Amygdala (tissue), 56 donors: ENCODE results near the gene FUCA2.
"Not testable (repeated sequence)": the region's sequence is repeated elsewhere in the genome, so short reads cannot be mapped to it uniquely, and the experiment has no call there.

Experiments
- DNase-seq, 56 donors: peaks; one replicate each; lab custom pipeline; 2025; lab: John Stamatoyannopoulos, UW

The FUCA2 gene

GRCh38 chr6:143505537-143505936, 6.0 kb downstream of the FUCA2 start:
- no peak for DNase-seq

GRCh38 chr6:143505111-143505510, 6.4 kb downstream of the FUCA2 start:
- no peak for DNase-seq

- no peak for DNase-seq
Measured at GRCh38 chr6:143504369-143504768, 7.2 kb downstream of the FUCA2 start.

- DNase-seq = no peak
Measured at GRCh38 chr6:143501851-143502250, 9.7 kb downstream of the FUCA2 start.

- DNase-seq = no peak
Measured at GRCh38 chr6:143498428-143498827, 13.1 kb downstream of the FUCA2 start.

GRCh38 chr6:143496974-143497373, 14.5 kb downstream of the FUCA2 start:
- no peak for DNase-seq

GRCh38 chr6:143490775-143491174, 20.7 kb downstream of the FUCA2 start:
- DNase-seq = no peak

- no peak for DNase-seq
Measured at GRCh38 chr6:143490244-143490643, 21.3 kb downstream of the FUCA2 start.

- DNase-seq = no peak
Measured at GRCh38 chr6:143486752-143487151, 24.8 kb downstream of the FUCA2 start.

GRCh38 chr6:143485967-143486366, 25.6 kb downstream of the FUCA2 start:
- no peak for DNase-seq

- DNase-seq = no peak
Measured at GRCh38 chr6:143482593-143482992, 28.9 kb downstream of the FUCA2 start.

- DNase-seq = no peak
Measured at GRCh38 chr6:143478479-143479062, 32.9 kb downstream of the FUCA2 start.

- no peak for DNase-seq
Measured at GRCh38 chr6:143476545-143476944, 35.0 kb downstream of the FUCA2 start.

GRCh38 chr6:143471822-143472221, 39.7 kb downstream of the FUCA2 start:
- no peak for DNase-seq

GRCh38 chr6:143468823-143469222, 42.7 kb downstream of the FUCA2 start:
- DNase-seq = not testable (repeated sequence)

GRCh38 chr6:143468026-143468425, 43.5 kb downstream of the FUCA2 start:
- DNase-seq = no peak

GRCh38 chr6:143465546-143465945, 46.0 kb downstream of the FUCA2 start:
- no peak for DNase-seq

- DNase-seq = no peak
Measured at GRCh38 chr6:143457563-143458359, 53.8 kb downstream of the FUCA2 start.

GRCh38 chr6:143451531-143451930, 60.0 kb downstream of the FUCA2 start:
- no peak for DNase-seq

- peak; percentile 35 to 93 (median 83) for DNase-seq
Measured at GRCh38 chr6:143450453-143451371, 60.8 kb downstream of the FUCA2 start, which contains the start of the genes ADAT2 and PEX3. Gene ADAT2 (minus strand): TSS chr6:143450695. CDS start chr6:143450658, 37 bp downstream. Gene PEX3 (plus strand): TSS chr6:143450805. CDS start chr6:143451043, 238 bp downstream.
